Ishikawa (cell line): ENCODE results near the gene SLC12A7.

ENCODE experiments used
- CEBPB ChIP-seq: IDR thresholded peaks from 2 replicates; pipeline ENCODE4 v1.6.1; 2012
- CREB1 ChIP-seq: IDR thresholded peaks from 2 replicates; pipeline ENCODE4 v1.6.1; 2012; ENCODE audit warnings: low read depth
- EGR1 ChIP-seq: IDR thresholded peaks from 2 replicates; pipeline ENCODE4 v1.6.1; 2012
- EP300 ChIP-seq: IDR thresholded peaks from 2 replicates; pipeline ENCODE4 v1.6.1; 2012; ENCODE audit warnings: borderline replicate concordance
- FOXM1 ChIP-seq: IDR thresholded peaks from 2 replicates; pipeline ENCODE4 v1.6.1; 2012; ENCODE audit warnings: low read depth, borderline replicate concordance
- NFIC ChIP-seq: IDR thresholded peaks from 2 replicates; pipeline ENCODE4 v1.6.1; 2012
- RAD21 ChIP-seq: IDR thresholded peaks from 2 replicates; pipeline ENCODE4 v1.6.1; 2012; ENCODE audit warnings: low read depth
- TAF1 ChIP-seq: IDR thresholded peaks from 2 replicates; pipeline ENCODE4 v1.6.1; 2012; ENCODE audit warnings: low read depth, mild to moderate bottlenecking
- TCF12 ChIP-seq: IDR thresholded peaks from 2 replicates; pipeline ENCODE4 v1.6.1; 2012; ENCODE audit warnings: low read depth
- TEAD4 ChIP-seq: IDR thresholded peaks from 2 replicates; pipeline ENCODE4 v1.6.1; 2012
- YY1 ChIP-seq: IDR thresholded peaks from 2 replicates; pipeline ENCODE4 v1.6.1; 2012; ENCODE audit warnings: low read depth
- ZBTB7A ChIP-seq: IDR thresholded peaks from 2 replicates; pipeline ENCODE4 v1.6.1; 2012; ENCODE audit warnings: low read depth
- TF ChIP-seq, protein P1 (sequence below): IDR thresholded peaks from 2 replicates; pipeline ENCODE4 v1.6.1; 2012
- TF ChIP-seq, protein P2 (sequence below): IDR thresholded peaks from 2 replicates; pipeline ENCODE4 v1.6.1; 2012
- TF ChIP-seq, protein P3 (sequence below): IDR thresholded peaks from 2 replicates; pipeline ENCODE4 v1.6.1; 2012; ENCODE audit warnings: low read depth, mild to moderate bottlenecking

SLC12A7 gene

DNA sequence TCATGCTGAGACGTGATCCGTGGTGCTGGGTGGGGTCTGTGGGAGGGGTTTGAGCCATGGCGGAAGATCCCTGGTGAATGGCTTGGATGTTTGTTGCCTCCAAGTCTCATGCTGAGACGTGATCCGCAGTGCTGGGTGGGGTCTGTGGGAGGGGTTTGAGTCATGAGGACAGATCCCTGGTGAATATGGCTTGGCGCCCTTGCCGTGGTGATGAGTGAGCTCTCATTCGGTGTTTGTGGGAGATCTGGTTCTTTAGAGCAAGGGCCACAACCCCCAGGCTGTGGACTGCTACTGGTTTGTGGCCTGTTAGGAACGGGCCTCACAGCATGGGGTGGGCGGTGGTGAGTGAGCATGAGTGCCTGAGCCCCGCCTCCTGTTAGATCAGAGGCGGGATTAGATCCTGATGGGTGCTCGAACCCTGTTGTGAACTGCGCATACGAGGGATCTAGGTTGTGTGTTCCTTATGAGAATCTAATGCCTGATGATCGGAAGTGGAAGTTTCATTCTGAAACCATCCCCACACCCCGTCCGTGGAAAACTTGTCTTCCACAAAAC, 72.1 kb downstream of the SLC12A7 start:
- TF ChIP-seq CREB1 (no peak), ZBTB7A (no peak), TEAD4 (no peak), CEBPB (no peak), FOXM1 (no peak), EP300 (no peak)

DNA sequence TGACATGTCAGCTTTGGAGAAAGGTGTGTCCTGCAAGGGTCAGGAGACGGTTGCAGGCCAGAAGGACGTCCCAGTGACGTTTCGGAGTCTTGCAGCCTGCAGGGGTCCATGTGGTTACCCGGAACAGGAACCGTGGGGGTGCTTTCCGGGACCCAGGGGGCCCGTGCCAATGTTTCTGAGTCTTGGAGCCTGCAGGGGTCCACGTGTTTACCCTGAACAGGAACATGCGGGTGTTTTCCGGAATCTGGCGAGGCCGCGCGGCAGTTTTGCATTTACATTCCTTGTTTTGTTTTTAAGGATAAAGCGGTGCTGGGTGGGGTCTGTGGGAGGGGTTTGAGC, 72.7 kb downstream of the SLC12A7 start:
- TF ChIP-seq ZBTB7A (no peak), TAF1 (no peak), NFIC (no peak), EGR1 (no peak)

DNA sequence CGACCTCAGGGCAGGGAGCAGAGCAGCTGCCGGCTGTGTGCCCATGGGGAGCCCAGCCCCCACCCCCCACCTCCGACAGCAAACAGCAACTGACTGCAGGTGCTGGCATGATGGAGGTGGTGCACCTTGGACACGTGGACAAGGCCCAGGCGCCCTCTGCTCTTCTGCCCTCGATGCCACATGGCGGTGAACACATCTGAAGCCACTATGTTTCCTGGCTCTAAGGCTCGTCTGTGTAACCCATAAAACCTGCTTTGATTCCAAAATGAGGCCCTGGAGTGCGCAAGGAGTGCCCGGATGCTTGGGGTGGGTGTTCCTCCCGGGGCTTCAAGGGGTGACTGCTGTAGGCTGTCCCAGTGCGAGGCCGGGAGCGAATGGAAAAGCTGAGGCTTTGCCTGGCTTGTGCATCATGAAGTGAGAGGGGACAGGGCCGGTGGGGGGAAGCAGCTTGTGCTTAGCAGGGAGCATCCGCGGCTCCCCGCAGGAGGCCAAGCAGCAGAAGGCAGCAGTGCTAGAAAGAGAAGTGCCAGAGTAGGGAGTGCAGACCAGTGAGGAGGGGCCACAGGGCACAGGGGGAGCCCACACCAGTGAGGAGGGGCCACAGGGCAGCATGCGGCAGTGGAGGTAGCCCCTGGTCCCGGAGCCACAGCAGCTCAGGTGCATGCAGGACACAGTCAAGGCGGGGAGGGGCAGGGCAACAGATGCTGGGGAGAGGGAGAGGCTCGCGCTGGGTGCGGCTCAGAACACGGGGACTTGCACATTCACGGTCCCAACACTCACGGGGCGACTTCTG, 73.2 kb downstream of the SLC12A7 start:
- no peak for TF ChIP-seq TCF12
- TF ChIP-seq, protein P1, sequence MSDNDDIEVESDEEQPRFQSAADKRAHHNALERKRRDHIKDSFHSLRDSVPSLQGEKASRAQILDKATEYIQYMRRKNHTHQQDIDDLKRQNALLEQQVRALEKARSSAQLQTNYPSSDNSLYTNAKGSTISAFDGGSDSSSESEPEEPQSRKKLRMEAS: no peak
- no peak for TF ChIP-seq YY1
- TF ChIP-seq, protein P2, sequence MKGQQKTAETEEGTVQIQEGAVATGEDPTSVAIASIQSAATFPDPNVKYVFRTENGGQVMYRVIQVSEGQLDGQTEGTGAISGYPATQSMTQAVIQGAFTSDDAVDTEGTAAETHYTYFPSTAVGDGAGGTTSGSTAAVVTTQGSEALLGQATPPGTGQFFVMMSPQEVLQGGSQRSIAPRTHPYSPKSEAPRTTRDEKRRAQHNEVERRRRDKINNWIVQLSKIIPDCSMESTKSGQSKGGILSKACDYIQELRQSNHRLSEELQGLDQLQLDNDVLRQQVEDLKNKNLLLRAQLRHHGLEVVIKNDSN: no peak
- TF ChIP-seq TAF1: no peak
- no peak for TF ChIP-seq CEBPB
- no peak for TF ChIP-seq NFIC
- TF ChIP-seq CREB1: no peak
- no peak for TF ChIP-seq EGR1
- TF ChIP-seq EP300: no peak
- TF ChIP-seq ZBTB7A: no peak
- TF ChIP-seq, protein P3, sequence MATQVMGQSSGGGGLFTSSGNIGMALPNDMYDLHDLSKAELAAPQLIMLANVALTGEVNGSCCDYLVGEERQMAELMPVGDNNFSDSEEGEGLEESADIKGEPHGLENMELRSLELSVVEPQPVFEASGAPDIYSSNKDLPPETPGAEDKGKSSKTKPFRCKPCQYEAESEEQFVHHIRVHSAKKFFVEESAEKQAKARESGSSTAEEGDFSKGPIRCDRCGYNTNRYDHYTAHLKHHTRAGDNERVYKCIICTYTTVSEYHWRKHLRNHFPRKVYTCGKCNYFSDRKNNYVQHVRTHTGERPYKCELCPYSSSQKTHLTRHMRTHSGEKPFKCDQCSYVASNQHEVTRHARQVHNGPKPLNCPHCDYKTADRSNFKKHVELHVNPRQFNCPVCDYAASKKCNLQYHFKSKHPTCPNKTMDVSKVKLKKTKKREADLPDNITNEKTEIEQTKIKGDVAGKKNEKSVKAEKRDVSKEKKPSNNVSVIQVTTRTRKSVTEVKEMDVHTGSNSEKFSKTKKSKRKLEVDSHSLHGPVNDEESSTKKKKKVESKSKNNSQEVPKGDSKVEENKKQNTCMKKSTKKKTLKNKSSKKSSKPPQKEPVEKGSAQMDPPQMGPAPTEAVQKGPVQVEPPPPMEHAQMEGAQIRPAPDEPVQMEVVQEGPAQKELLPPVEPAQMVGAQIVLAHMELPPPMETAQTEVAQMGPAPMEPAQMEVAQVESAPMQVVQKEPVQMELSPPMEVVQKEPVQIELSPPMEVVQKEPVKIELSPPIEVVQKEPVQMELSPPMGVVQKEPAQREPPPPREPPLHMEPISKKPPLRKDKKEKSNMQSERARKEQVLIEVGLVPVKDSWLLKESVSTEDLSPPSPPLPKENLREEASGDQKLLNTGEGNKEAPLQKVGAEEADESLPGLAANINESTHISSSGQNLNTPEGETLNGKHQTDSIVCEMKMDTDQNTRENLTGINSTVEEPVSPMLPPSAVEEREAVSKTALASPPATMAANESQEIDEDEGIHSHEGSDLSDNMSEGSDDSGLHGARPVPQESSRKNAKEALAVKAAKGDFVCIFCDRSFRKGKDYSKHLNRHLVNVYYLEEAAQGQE: no peak
- no peak for TF ChIP-seq FOXM1
- TF ChIP-seq RAD21: no peak
- TF ChIP-seq TEAD4: no peak

DNA sequence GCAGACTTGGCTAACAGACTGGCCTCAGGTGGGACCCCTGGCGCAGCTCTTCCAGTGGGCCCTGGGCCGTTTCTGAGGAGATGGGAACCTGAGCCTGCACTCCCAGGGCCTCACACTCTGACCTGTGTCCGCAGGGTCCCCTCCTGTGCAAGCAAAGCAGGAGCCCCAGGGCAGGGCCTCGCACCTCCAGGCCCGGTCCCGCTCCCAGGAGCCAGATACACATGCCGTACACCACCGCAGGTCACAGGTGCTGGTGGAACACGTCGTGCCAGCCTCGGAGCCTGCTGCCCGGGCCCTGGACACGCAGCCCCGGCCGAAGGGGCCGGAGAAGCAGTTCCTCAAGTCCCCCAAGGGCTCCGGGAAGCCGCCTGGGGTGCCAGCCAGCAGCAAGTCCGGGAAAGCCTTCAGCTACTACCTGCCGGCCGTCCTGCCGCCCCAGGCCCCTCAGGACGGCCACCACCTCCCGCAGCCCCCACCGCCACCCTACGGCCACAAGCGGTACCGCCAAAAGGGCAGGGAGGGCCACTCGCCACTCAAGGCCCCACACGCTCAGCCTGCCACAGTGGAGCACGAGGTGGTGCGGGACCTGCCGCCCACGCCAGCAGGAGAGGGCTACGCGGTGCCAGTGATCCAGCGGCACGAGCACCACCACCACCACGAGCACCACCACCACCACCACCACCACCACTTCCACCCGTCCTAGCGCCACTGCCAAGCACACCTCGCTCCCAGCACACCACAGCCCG, 74.0 kb downstream of the SLC12A7 start:
- no peak for TF ChIP-seq RAD21
- TF ChIP-seq EGR1: no peak
- TF ChIP-seq CEBPB: no peak
- TF ChIP-seq EP300: no peak
- no peak for TF ChIP-seq FOXM1
- no peak for TF ChIP-seq NFIC
- no peak for TF ChIP-seq ZBTB7A
- no peak for TF ChIP-seq TCF12
- TF ChIP-seq, protein P3: no peak

DNA sequence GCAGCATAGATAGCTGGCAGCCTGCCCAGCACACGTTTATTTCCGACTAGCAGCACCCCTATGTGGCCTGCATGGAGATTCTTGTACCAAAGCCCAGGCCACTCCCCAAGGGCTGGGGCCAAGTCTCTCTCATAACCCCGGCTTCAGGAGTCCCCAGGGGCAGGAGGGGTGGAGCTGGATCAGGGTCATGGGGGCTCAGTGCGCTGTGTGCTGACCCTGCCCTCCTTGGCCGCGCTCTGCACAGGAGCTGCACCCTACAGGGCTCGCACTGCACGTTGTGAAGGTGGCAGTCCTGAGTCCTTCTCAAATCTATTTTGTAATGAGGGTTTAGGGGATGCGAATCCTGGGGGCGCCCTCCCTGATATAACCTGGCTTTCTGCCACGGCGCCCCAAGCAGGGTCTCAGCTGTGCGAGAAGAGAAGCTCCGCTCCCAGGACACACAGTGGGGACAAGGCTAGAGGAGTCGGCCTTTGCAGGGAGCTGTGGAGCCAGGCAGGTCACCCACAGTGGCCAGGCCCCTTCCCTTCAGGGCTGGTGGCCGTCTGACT, 74.7 kb downstream of the SLC12A7 start:
- TF ChIP-seq, protein P2: no peak
- TF ChIP-seq ZBTB7A (no peak), TCF12 (no peak), NFIC (no peak), RAD21 (no peak), CREB1 (no peak), CEBPB (no peak), YY1 (no peak), EGR1 (no peak), EP300 (no peak), FOXM1 (no peak), TAF1 (no peak), TEAD4 (no peak)
- TF ChIP-seq, protein P3: no peak
- TF ChIP-seq, protein P1: no peak
